ENCODE results near the gene FAM83C. TPM values are rescaled to one million over a fixed set of nuclear protein-coding genes. Genes with fewer than 3 reads are reported as not detected.
"Not testable (repeated sequence)": the region's sequence is repeated elsewhere in the genome, so short reads cannot be mapped to it uniquely, and the experiment has no call there.

The FAM83C gene
- total RNA-seq, 1 experiment from 2014 or later, result not detected

GRCh38 chr20:35325401-35325800, 33.2 kb upstream of the FAM83C start:
- Histone ChIP-seq H3K27me3 (no peaks in the 10 kb centered on the region), H3K4me3 (no peak overlapping the region), H3K9me3 (0 out of 2 replicates have a peak, but pooled peaks cover 2% of the 10 kb centered on the region), H3K36me3 (peaks cover 66% of the 10 kb centered on the region)
- no peak for DNase-seq

DNA sequence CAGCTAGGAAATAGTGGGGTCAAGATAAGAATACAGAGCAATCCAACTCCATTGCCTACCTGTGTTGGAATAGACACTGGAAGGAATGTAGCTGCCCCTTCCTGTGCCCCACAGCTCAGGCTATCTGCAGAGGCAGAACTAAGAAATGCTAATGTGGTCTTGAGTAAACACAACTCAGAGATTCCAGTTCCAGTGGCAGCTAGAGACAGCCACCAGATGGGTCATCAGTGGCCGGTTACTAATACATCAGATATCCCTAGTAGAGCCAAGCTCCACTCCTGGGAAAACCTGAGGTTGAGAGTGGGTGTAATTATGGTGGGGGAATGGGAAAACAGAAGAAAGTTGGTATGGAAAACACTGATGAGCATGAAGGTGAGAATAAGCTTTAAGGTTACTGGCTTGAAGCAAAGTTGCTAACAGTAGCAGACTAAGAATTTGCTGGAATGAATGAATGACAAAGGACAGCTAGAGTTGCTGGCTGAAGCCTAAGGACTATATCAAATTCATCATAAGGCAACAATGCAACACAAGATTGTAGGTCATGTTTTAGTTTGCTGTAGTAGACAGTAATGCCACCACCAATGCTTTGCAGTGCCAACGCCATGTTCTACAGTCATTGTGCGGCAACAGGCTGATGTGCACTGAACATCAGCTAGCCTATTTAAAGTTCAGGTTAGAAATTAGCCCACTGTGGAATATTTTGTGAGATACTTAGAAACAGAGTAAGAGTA, 28.3 kb upstream of the FAM83C start:
- H3K9me3 ChIP-seq, result 0 out of 2 replicates have a peak, but pooled peaks cover 2% of the 10 kb centered on the region
- no peaks in the 10 kb centered on the region for H3K27me3 ChIP-seq
- DNase-seq, result no peak
- H3K4me3 ChIP-seq, result no peak overlapping the region
- H3K36me3 ChIP-seq, result peaks cover 60% of the 10 kb centered on the region

DNA sequence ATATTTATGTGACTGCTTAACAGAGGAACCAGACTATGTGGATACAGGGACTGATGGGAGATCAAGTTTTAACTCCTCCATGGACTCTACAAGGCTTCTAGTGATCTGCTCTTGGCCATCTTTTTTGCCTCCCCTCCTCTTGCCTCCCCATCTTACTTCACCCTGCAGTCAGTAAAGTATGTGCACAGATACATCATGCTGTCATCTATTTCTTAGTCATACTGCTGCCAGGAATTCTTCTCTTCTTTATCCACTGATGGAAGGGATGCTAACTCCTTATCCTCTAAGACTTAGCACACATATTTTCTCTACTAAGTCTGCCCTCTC, 27.6 kb upstream of the FAM83C start:
- H3K9me3 ChIP-seq, result 0 out of 2 replicates have a peak, but pooled peaks cover 2% of the 10 kb centered on the region
- no peaks in the 10 kb centered on the region for H3K27me3 ChIP-seq
- no peak overlapping the region for H3K4me3 ChIP-seq
- DNase-seq, result no peak
- H3K36me3 ChIP-seq, result peaks cover 56% of the 10 kb centered on the region

DNA sequence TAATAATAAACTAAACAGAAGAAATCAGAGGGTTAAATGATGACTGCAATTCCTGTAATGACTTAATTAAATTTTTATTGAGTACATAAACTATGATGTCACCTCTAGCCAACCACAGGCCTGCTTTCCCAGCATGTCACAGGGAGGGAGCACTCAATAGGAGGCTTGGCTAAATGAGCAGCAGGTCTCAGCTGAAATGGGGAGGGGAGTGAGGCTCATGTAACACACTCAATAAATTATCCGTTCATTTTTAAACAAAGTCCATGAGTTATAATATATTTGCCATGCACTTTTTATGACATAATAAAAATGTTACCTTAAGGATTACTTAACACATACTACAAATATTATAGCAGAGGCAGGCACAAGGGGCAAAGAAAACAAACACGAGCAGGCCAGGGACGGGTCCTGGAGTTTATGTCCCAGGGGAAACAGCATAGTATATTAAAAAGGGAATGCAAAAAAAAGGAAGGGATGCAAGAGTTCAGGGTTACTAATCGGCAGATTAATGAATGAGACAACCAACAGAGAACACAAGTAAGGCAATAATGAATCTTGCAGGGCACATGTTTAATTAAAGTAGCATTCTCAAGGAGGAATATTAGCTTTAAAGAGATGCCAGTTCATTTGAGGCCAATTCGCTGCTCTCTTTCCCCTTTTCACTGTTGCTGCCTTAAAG, 27.1 kb upstream of the FAM83C start:
- DNase-seq, result peak; percentile 59
- Histone ChIP-seq H3K27me3 (no peaks in the 10 kb centered on the region), H3K9me3 (no peaks in the 10 kb centered on the region), H3K4me3 (no peak overlapping the region), H3K36me3 (peaks cover 54% of the 10 kb centered on the region)

- H3K9me3 ChIP-seq, result no peaks in the 10 kb centered on the region
- H3K27me3 ChIP-seq, result no peaks in the 10 kb centered on the region
- DNase-seq, result peak; percentile 75
- peaks cover 54% of the 10 kb centered on the region for H3K36me3 ChIP-seq
- no peak overlapping the region for H3K4me3 ChIP-seq
Measured at GRCh38 chr20:35318502-35319157, 26.4 kb upstream of the FAM83C start.

DNA sequence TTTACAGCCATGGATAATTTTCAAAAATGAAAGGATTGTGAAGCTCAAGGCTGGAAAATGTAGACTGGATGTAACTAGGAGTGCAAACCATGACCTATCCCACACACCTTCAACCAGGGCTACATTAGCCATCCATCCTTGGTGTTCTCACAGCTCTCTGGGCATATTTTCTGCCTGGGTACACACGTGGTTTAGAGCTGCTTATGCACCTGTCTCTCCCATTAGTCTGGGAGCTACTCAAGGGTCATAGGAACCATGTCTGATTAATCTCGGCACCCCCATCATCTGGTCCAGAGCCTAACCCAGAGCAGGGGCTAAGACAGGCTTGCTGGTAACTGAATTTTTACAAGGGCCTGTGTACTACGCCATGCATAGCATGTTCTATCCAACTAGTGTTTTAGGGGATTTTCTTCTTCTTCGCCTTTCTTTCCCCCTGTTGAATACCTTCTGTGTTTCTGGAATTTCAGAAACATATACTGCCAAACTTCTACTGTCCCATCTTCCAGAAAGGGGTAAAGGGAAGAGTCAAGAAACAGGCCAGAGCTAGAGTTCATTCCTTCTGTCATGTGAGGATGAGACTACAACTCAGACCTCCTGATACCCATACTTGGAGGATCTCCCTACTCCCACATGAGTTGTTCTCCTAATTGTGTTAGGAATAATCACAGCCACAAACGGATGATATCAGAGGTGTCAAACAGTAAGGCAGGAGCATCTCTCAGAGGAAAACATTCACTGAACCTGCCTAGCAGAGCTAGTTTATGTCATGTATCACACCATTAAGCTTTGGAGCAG, 25.4 kb upstream of the FAM83C start:
- no peaks in the 10 kb centered on the region for H3K27me3 ChIP-seq
- DNase-seq, result no peak
- H3K9me3 ChIP-seq, result no peaks in the 10 kb centered on the region
- no peak overlapping the region for H3K4me3 ChIP-seq
- peaks cover 50% of the 10 kb centered on the region for H3K36me3 ChIP-seq

DNA sequence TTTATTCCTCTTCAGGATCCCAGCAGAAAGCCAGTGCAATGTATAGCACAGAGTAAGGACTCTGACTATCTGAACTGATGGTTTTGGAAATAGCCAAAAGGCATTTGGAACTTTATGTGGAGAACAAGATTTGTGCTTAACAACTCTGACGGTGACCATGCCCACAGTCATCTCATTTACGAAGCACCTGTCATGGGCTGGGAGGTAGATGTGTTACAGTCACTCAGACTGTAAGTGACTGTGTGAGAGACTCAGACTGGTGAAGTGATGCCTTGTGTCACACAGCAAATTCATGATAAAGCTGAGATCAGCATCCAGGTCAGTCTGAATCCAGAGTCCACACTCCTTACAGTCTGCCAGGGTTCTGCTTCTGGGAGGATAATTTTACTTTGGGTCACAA, 23.9 kb upstream of the FAM83C start:
- Histone ChIP-seq H3K9me3 (no peaks in the 10 kb centered on the region), H3K36me3 (peaks cover 37% of the 10 kb centered on the region), H3K4me3 (no peak overlapping the region), H3K27me3 (no peaks in the 10 kb centered on the region)
- no peak for DNase-seq

DNA sequence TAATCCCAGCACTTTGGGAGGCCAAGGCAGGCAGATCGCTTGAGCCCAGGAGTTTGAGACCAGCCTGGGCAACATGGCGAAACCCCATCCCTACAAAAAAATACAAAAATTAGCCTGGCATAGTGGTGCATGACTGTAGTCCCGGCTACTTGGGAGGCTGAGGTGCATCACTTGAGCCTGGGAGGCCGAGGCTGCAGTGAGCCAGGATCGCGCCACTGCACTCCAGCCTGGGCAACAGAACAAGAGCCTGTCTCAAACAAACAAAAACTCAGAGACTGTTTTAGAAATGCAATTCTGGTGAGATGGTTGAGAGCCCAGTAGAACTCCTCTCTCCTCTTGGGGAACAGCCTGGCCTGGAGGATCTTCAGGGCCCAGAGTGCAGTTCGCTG, 23.4 kb upstream of the FAM83C start:
- DNase-seq, H3K4me3 ChIP-seq, H3K27me3 ChIP-seq, H3K9me3 ChIP-seq: not testable (repeated sequence)
- H3K36me3 ChIP-seq, result peaks cover 36% of the 10 kb centered on the region

DNA sequence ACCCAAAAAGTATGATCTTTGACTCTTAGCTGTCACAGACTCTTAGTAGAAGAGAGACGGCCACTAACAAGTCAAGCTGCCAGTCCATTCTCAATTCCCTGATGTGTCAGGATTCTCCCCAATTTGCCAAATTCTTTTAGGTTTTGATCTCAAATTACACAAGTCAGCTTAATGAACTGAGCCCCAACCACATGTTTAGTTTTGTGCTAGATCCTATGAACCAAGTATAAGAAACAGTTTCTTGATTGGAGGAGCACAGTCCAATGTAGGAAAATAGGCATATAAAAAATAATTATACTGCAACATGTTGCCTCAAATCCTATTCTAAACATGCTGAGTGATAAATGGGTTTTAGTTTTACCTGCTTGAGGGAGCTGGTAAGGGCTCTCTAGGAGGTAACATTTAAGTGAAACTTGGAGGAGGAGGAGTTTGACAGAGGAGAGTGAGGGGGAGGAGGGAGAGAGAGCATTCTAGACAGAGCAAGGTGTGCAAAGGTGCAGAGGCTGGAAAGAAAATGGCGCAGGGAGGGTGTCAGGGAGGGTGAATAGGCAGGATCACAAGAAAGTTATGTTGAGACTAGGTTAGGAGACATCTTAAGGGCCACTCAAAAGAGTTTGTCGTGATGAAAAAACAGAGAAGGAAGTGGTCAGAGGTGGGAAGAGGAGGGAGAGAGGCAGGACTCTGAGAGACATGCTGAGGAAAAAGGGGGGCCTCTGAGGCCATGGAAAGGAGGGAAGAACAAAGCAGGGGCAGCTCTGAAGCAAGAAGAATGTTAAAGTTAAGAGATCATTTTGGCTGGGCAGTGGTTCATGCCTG, 22.8 kb upstream of the FAM83C start:
- no peak for DNase-seq
- Histone ChIP-seq H3K36me3 (peaks cover 38% of the 10 kb centered on the region), H3K9me3 (no peaks in the 10 kb centered on the region), H3K4me3 (no peak overlapping the region), H3K27me3 (no peaks in the 10 kb centered on the region)

GRCh38 chr20:35312318-35312717, 20.1 kb upstream of the FAM83C start:
- peak; percentile 95 for DNase-seq
- Histone ChIP-seq H3K27me3 (no peaks in the 10 kb centered on the region), H3K36me3 (peaks cover 41% of the 10 kb centered on the region), H3K4me3 (no peak overlapping the region), H3K9me3 (no peaks in the 10 kb centered on the region)

DNA sequence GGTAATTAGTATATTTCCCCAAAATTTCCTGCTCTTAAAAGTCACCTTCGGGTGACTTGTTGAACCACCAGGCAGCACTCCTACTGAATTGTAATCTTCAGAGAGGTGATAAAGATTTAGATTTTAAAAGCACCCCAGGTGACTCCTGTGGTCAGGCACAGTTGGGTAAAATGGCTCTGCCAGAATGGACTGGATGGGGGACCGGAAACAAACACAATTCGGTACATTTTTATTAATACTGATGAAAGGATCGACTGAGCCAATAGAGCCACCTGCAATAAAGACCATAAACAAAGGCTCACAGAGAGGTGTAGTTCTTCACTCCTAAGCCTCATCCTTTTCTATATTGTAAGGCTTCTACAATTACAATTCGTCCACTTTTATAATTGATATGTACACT, 19.6 kb upstream of the FAM83C start:
- Histone ChIP-seq H3K9me3 (no peaks in the 10 kb centered on the region), H3K36me3 (peaks cover 41% of the 10 kb centered on the region), H3K27me3 (no peaks in the 10 kb centered on the region), H3K4me3 (no peak overlapping the region)
- DNase-seq, result no peak

DNA sequence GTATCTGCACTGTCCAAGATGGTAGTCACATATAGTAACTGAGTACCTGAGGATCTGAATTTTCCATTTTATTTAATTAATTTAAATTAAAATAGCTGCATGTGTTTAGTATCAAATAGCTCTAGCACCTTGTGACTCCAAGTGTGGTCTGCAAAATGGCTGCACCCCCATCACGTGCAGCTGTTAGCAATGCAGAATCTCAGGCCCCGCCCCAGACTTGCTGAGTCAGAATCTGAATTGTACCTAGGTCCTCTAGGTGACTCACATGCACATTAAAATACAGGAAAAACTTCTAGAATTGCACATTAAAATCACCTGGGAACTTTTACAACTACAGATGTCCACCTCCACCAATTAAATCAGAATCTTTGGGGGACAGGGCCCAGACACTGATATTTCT, 19.2 kb upstream of the FAM83C start:
- peak; percentile 82 for DNase-seq

DNA sequence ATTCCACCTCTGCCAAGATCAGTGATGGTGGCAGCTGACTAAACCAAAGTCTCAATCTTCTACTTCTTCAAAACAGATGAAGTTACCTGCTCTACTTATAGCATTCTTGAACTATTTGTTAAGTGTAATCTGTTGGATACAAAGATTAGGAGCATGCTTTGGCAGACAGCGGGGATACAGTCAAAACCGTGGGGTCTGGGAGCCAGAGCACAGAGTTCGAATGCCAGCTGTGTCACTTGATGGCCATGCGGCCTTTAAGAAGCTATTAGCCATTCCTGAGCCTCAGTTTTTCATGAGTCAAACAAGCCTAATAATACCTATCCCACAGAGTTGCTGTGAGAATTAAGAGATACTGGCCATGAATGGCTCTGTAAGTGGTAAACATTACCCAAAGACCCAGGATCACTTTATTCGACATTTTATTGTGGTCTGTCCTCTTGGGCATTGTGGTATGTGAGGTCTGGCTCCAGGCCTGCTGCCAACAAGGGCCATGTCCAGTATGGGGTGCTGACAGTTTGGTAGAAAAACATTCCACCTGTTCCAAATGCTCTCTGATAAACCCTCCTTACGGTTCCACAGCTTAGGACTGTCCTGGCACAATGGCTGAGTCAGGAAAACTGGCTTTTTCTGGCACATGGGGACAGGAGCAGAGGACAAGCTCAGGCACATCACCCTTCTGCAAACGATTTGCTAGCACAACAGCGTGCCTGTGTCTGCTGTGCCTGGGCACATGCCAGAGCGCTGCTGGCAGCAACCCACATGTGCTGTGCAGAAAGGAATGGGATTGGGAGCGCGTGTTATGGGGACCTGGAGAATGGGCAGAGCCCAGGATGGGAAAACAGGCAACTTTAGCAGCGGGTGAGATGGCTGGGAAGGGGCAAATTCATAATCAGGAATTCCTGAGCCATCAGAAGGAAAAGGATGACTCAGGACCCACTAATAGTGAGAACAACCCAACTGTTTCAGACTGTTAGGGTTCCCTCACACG, 15.7 kb upstream of the FAM83C start:
- Histone ChIP-seq H3K4me3 (no peak overlapping the region), H3K36me3 (peaks cover 50% of the 10 kb centered on the region), H3K27me3 (no peaks in the 10 kb centered on the region), H3K9me3 (no peaks in the 10 kb centered on the region)
- peak; percentile 100 for DNase-seq

More for the DNA sequence above, 19.2 kb upstream of the FAM83C start:
- Histone ChIP-seq H3K4me3 (no peak overlapping the region), H3K36me3 (peaks cover 45% of the 10 kb centered on the region), H3K27me3 (no peaks in the 10 kb centered on the region), H3K9me3 (no peaks in the 10 kb centered on the region)

DNA sequence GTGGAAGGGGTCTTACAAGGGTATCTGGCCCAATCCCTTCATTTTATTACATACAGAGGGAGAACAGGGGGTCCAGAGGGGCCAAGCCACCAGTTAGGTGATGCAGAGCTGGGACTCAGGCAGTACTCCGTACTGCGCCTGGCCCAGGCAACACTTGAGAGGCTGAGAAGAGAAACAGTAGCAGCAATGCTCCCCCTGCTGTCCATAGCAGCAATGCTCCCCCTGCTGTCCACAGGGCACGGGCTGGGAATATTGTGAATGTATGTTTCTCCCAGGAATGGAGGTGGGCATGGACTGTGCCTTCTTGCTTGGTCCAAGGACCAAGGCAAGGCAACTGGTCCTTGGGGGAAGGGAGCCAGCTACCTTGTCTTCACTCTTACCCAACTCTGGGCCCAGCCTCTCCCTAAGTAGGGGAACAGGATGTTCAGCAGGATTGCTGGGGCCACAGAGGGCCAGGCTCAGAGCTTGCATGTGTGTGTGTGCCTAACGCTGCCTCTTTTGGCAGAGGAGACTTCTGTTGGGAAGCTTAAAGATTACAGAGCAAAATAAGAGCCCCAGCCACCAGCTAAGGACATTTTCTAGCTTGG, 14.8 kb upstream of the FAM83C start:
- Histone ChIP-seq H3K4me3 (no peak overlapping the region), H3K9me3 (no peaks in the 10 kb centered on the region), H3K36me3 (peaks cover 53% of the 10 kb centered on the region), H3K27me3 (no peaks in the 10 kb centered on the region)
- DNase-seq, result peak; percentile 86
